ENCODE measurements around the gene C16orf96. TPM values are rescaled to one million over a fixed set of nuclear protein-coding genes. Genes with fewer than 3 reads are reported as not detected.

Gene C16orf96
- total RNA-seq, 1 donor from 2014 or later = 0.54 TPM

DNA sequence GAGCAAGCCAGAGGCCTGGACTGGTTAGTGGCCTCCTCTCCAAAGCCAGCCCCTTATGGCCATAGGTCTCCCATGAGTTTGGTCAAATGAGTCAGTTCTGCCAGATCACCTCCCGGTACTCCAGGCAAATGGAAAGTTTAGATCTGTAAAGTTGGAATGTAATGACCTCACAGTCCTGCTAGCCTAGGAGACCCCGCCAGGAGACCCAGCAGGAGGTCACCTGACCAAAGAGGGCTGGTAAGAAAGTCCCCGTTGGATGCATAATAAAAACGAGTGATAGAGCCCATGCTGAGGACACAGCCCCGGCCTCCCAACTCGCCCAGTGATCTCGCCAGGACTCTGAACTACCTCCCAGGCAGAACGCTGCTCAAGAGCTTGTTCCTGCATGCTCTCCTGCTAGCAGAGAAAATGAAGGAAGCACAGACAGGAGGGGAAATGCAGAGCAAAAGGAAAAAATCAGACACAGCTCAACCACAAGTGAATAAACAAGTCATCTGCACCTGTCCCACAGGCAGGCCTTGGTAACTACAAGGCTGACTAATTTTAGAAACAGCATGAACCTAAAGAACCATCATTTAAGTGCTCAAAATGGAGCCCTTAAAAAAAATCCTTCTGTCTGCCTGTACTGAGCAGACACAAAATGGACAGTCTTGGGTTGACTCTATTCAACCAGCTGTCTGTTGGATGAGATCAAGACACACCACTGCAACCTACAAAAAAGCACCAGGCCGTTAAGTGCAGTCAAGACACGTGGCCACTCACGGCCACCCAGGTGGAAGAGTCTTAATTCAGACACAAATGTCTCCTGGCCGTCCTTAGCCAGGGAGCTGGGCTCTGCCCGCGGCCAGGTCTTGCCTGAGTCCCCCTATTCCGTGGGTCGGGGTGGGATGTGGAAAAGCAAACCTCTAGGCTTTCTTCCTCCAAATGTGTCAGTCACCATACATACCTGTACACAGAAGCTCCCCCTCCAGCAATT lies 26.8 kb upstream of the C16orf96 start:
- peaks cover 10% of the 10 kb centered on the region for H3K4me1 Mint-ChIP-seq (ENCODE audit: unreplicated experiment)
- H3K27me3 Mint-ChIP-seq (ENCODE audit: unreplicated experiment) = no peaks in the 10 kb centered on the region
- no peak for DNase-seq (ENCODE audit: low spot score)
- H3K36me3 Mint-ChIP-seq (ENCODE audit: low read depth, unreplicated experiment) = peaks cover 9% of the 10 kb centered on the region
- no peaks in the 10 kb centered on the region for H3K9me3 Mint-ChIP-seq (ENCODE audit: unreplicated experiment)
- H3K4me3 Mint-ChIP-seq (ENCODE audit: unreplicated experiment) = no peak overlapping the region
- no peak for TF ChIP-seq CTCF (IDR thresholded peaks at IDR 0.05; ENCODE audit: unreplicated experiment)
- H3K27ac Mint-ChIP-seq (ENCODE audit: unreplicated experiment) = peak overlapping the region; percentile 32

GRCh38 chr16:4531811-4532210 lies 24.3 kb upstream of the C16orf96 start:
- H3K27ac Mint-ChIP-seq (ENCODE audit: unreplicated experiment) = no peak overlapping the region
- H3K27me3 Mint-ChIP-seq (ENCODE audit: unreplicated experiment) = peaks cover 4% of the 10 kb centered on the region
- TF ChIP-seq CTCF (IDR thresholded peaks at IDR 0.05; ENCODE audit: unreplicated experiment) = no peak
- H3K9me3 Mint-ChIP-seq (ENCODE audit: unreplicated experiment) = no peaks in the 10 kb centered on the region
- H3K36me3 Mint-ChIP-seq (ENCODE audit: low read depth, unreplicated experiment) = peaks cover 10% of the 10 kb centered on the region
- DNase-seq (ENCODE audit: low spot score) = no peak
- peak overlapping the region; percentile 4 for H3K4me3 Mint-ChIP-seq (ENCODE audit: unreplicated experiment)
- H3K4me1 Mint-ChIP-seq (ENCODE audit: unreplicated experiment) = peaks cover 12% of the 10 kb centered on the region

DNA sequence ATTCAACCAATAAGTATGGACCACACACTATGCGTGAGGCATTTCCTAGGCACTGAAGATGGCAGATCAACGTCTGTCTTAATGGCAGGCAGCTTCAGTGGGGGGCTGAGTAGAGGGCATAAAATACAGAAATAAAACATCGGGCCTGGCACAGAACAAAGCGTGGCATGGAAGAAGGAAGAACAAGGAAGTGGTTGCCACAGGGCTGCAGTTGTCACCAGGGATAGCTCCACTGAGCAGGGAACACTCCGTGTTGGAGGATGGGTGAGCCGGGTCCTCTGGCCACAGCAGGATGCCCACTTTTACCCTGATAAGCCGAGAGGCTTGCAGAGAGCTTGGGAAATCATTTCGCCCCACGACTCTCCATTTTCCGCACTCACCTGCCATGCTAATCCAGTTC lies 23.9 kb upstream of the C16orf96 start:
- H3K36me3 Mint-ChIP-seq (ENCODE audit: low read depth, unreplicated experiment) = peaks cover 14% of the 10 kb centered on the region
- TF ChIP-seq CTCF (IDR thresholded peaks at IDR 0.05; ENCODE audit: unreplicated experiment) = no peak
- H3K27me3 Mint-ChIP-seq (ENCODE audit: unreplicated experiment) = peaks cover 6% of the 10 kb centered on the region
- peaks cover 17% of the 10 kb centered on the region for H3K4me1 Mint-ChIP-seq (ENCODE audit: unreplicated experiment)
- DNase-seq (ENCODE audit: low spot score) = no peak
- H3K9me3 Mint-ChIP-seq (ENCODE audit: unreplicated experiment) = no peaks in the 10 kb centered on the region
- peak overlapping the region; percentile 4 for H3K4me3 Mint-ChIP-seq (ENCODE audit: unreplicated experiment)
- no peak overlapping the region for H3K27ac Mint-ChIP-seq (ENCODE audit: unreplicated experiment)

GRCh38 chr16:4533490-4533889 lies 22.6 kb upstream of the C16orf96 start:
- DNase-seq (ENCODE audit: low spot score) = no peak
- H3K4me1 Mint-ChIP-seq (ENCODE audit: unreplicated experiment) = peaks cover 17% of the 10 kb centered on the region
- no peak overlapping the region for H3K4me3 Mint-ChIP-seq (ENCODE audit: unreplicated experiment)

More at GRCh38 chr16:4533490-4533889, 22.6 kb upstream of the C16orf96 start:
- no peak overlapping the region for H3K27ac Mint-ChIP-seq (ENCODE audit: unreplicated experiment)
- H3K9me3 Mint-ChIP-seq (ENCODE audit: unreplicated experiment) = no peaks in the 10 kb centered on the region
- no peak for TF ChIP-seq CTCF (IDR thresholded peaks at IDR 0.05; ENCODE audit: unreplicated experiment)
- H3K36me3 Mint-ChIP-seq (ENCODE audit: low read depth, unreplicated experiment) = peaks cover 15% of the 10 kb centered on the region
- H3K27me3 Mint-ChIP-seq (ENCODE audit: unreplicated experiment) = peaks cover 7% of the 10 kb centered on the region

Measured in endothelial cell (in vitro differentiated cells).